Adrenal gland (tissue), 12 donors: ENCODE data around the gene RELT. TPM values are rescaled to one million over a fixed set of nuclear protein-coding genes. Genes with fewer than 3 reads are reported as not detected.

Source experiments
- DNase-seq, 7 donors: peaks; one replicate each; pipeline ENCODE4 v3.0.0-alpha.2; 2019 to 2020
- H3K27ac ChIP-seq, 5 donors: fragments of 200-600 bp; sonication (generic) in 4 of 5; 1 replicate in 3 of 5; 2 replicates in 2 of 5; pipeline versions ENCODE4 v1.5.1 to v1.8.0; 2016 to 2020; ENCODE audit warnings: mild to moderate bottlenecking in 1 of 5
- H3K27me3 ChIP-seq: fragments of 200-600 bp; 2 replicates; pipeline ENCODE4 v1.8.0; 2021
- H3K36me3 ChIP-seq, 2 donors: fragments of 200-600 bp; replicated peaks in 1 of 2; 1 replicate in 1 of 2; 2 replicates in 1 of 2; pipeline versions ENCODE4 v1.5.1 to v1.8.0; 2018 to 2022
- H3K4me1 ChIP-seq, 2 donors: fragments of 200-600 bp; replicated peaks in 1 of 2; 1 replicate in 1 of 2; 2 replicates in 1 of 2; pipeline versions ENCODE4 v1.5.1 to v1.8.0; 2018 to 2021
- H3K4me3 ChIP-seq, 4 donors: fragments of 200-600 bp; sonication (generic) in 3 of 4; one replicate each; pipeline ENCODE4 v1.5.1; 2016 to 2018
- H3K9me3 ChIP-seq, 3 donors: fragments of 200-600 bp; sonication (generic) in 1 of 3; replicated peaks in 1 of 3; 1 replicate in 2 of 3; 2 replicates in 1 of 3; pipeline versions ENCODE4 v1.5.1 to v1.8.0; 2016 to 2021
- CTCF ChIP-seq, 6 experiments: fragments of 450-650 bp in 4 of 6; fragments of 200-600 bp in 2 of 6; sonication (generic) in 1 of 6; IDR thresholded peaks; 1 replicate in 5 of 6; 2 replicates in 1 of 6; pipeline versions ENCODE4 v1.5.1 to v1.8.0; 2016 to 2021; ENCODE audit warnings: antibody characterized with exemption in 6 of 6, mild to moderate bottlenecking in 2 of 6, moderate library complexity in 1 of 6
- POLR2A ChIP-seq, 2 donors: fragments of 450-650 bp; IDR thresholded peaks; one replicate each; pipeline ENCODE4 v1.6.1; 2017; ENCODE audit warnings: antibody characterized with exemption in 2 of 2, mild to moderate bottlenecking in 2 of 2, moderate library complexity in 1 of 2
- WGBS, 4 donors: extraction: QIAGEN DNeasy Blood & Tissue Kit in 2 of 4; methylation state at CpG; one replicate each; pipeline versions ENCODE4 v1.1.5 to v1.1.7; 2013 to 2017; 5-methylcytosine and 5-hydroxymethylcytosine counted together
- intact Hi-C, 2 donors: fragments of 100-400 bp; cut with DNase I; formaldehyde crosslinking; loops; one replicate each; pipeline versions ENCODE4 v1.14.1 to v1.15.0; 2022 to 2023
- polyA plus RNA-seq, 3 donors: library from polyadenylated mRNA; stranded (reverse); fragments of 200-250 nt in 2 of 3; fragments of 350-450 nt in 1 of 3; fragmentation: Illumina TruSeq in 1 of 3; extraction: RNeasy Lipid Tissue Mini Kit (QIAGEN cat#74804) in 1 of 3; gene quantifications; one replicate each; pipeline ENCODE4 v1.2.3, GENCODE V29; 2013 to 2014
- total RNA-seq, 9 donors: library from RNA; depleted of rRNA in 4 of 9; stranded (reverse); fragments of >200 nt in 4 of 9; fragments of 120-200 nt in 1 of 9; fragmentation: NEBNext Ultra II Directional in 1 of 9; extraction: Animal tissue kit (Norgen Biotek cat#: 25700) in 1 of 9; gene quantifications; one replicate each; pipeline versions ENCODE4 v1.1.0 to v1.2.4, GENCODE V29; 2013 to 2023
- donor health status: healthy with polysubstance abuse.
- donor health status: Bipolar disorder and iron deficiency.
- donor health status: DM: yes; HTN: yes; CAD: no.
- donor health status: DM: no; HTN: no; CAD: no.
- donor health status: DM: no; HTN: no; CAD: no.
- donor health status: DM: yes; HTN: yes; CAD: no.

RELT gene
- total and polyA plus RNA-seq, 12 donors, result 0.73 to 8.7 (median 5.2) TPM

- H3K9me3 ChIP-seq, result no peaks in the 10 kb centered on the region
- H3K4me1 ChIP-seq, result peaks cover 0 to 29% of the 10 kb centered on the region in 2 donors
- peak overlapping the region in 2 of 5 donors; percentile 13 to 78 for H3K27ac ChIP-seq
- no peaks in the 10 kb centered on the region for H3K27me3 ChIP-seq
- no peak overlapping the region for H3K4me3 ChIP-seq
- 23 to 64% (median 37%) methylated on average over 1 to 6 of the region's 6 CpGs for WGBS, 4 donors
- intact Hi-C loops, result loop anchor here (2.0 to 5.0 kb wide), 2 partner anchors 28 to 37 kb away; no protein-coding TSS in a partner anchor
- peak; percentile 63 to 87 (median 82) for DNase-seq
- TF ChIP-seq POLR2A (IDR thresholded peaks at IDR 0.05) (no peak), CTCF (IDR thresholded peaks at IDR 0.05) (no peak)
- H3K36me3 ChIP-seq, result no peaks in the 10 kb centered on the region
Observed at GRCh38 chr11:73334384-73335203, 41.6 kb upstream of the RELT start.

DNA sequence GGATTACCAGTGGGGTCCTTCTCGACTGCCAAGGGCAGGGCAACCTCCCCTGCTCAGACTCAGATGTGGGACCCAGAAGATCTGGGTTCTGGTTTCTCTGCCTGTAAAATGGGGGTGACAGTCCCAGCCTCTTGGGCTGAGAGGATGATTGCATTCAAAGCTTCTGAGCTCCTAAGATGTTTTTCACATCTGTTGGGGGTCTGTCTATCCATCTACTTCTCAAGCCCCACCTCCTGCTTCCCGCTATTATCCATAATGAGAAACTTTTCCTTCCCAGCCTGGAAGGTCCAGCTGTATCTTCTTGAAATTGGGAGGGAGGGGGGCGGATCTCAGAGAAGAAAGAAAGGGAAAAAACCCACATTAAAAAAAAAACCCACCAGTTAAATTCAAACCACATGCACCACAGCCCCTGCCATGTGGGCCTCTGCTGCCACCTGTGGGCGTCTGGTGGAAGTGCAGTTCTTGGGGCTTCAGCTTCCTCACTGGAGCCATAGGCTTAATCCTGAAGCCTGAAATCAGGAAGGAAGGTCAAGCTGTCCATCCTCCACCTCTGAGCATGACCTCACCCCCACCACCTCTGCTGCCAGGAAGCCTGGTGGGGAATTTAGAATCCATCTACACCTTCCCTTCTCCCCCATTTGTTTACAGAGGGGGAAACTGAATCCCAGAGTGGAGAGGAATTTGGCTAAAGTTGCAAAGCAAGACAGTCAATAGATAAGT lies 40.8 kb upstream of the RELT start:
- H3K9me3 ChIP-seq, result no peaks in the 10 kb centered on the region
- peaks cover 0 to 21% of the 10 kb centered on the region in 2 donors for H3K4me1 ChIP-seq
- H3K36me3 ChIP-seq, result no peaks in the 10 kb centered on the region
- TF ChIP-seq CTCF (IDR thresholded peaks at IDR 0.05), result peak; percentile 87 to 99 (median 94)
- TF ChIP-seq POLR2A (IDR thresholded peaks at IDR 0.05), result no peak
- peak overlapping the region in 2 of 5 donors; percentile 3 to 78 for H3K27ac ChIP-seq
- DNase-seq, result peak; percentile 73 to 94 (median 87)
- intact Hi-C loops, result loop anchor here (2.0 to 5.0 kb wide), 2 partner anchors 29 to 38 kb away; no protein-coding TSS in a partner anchor
- 10 to 14% (median 11%) methylated on average over 4 of the region's 4 CpGs for WGBS, 4 donors
- H3K4me3 ChIP-seq, result no peak overlapping the region
- H3K27me3 ChIP-seq, result no peaks in the 10 kb centered on the region

DNA sequence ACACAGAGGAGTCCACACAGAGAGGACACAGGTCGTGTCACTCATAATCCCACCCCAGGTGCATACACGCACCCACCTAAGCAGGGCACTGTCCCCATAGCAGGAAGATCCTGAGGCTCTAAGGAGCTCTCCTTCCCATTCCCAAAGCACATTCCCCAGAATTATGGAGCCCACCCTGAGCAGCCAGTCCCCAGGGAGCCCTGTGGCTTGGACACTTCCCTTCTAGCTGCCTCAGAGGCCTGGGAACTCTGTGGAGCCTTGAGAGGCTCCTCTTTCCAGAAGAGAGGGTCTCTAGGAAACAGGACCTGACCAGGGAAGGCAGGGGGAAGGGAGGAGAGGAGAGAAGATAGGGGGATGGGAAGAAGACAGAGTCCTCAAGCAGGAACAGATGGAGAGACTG lies 38.4 kb upstream of the RELT start:
- H3K4me1 ChIP-seq, result peaks cover 0 to 16% of the 10 kb centered on the region in 2 donors
- H3K27me3 ChIP-seq, result no peaks in the 10 kb centered on the region
- H3K4me3 ChIP-seq, result no peak overlapping the region
- DNase-seq, result no peak
- intact Hi-C loops, result loop anchor here (5.0 kb wide), 1 partner anchor 41 kb away; no protein-coding TSS in a partner anchor
- no peak for TF ChIP-seq CTCF (IDR thresholded peaks at IDR 0.05)
- TF ChIP-seq POLR2A (IDR thresholded peaks at IDR 0.05), result no peak
- H3K27ac ChIP-seq, result no peak overlapping the region
- H3K9me3 ChIP-seq, result no peaks in the 10 kb centered on the region
- 79 to 86% (median 82%) methylated on average over 1 to 2 of the region's 2 CpGs for WGBS, 4 donors
- no peaks in the 10 kb centered on the region for H3K36me3 ChIP-seq

- H3K4me1 ChIP-seq, result peaks cover 4 to 20% of the 10 kb centered on the region in 2 donors
- 71 to 87% (median 76%) methylated on average over 4 of the region's 4 CpGs for WGBS, 4 donors
Observed at GRCh38 chr11:73338279-73338678, 37.9 kb upstream of the RELT start.

More at GRCh38 chr11:73338279-73338678, 37.9 kb upstream of the RELT start:
- no peak for DNase-seq
- Histone ChIP-seq H3K27ac (peak overlapping the region in 1 of 5 donors; percentile 31), H3K36me3 (no peaks in the 10 kb centered on the region), H3K4me3 (no peak overlapping the region), H3K9me3 (no peaks in the 10 kb centered on the region), H3K27me3 (no peaks in the 10 kb centered on the region)
- intact Hi-C loops, result loop anchor here (5.0 kb wide), 1 partner anchor 41 kb away; no protein-coding TSS in a partner anchor
- TF ChIP-seq CTCF (IDR thresholded peaks at IDR 0.05) (no peak), POLR2A (IDR thresholded peaks at IDR 0.05) (no peak)
